Neural progenitor cell (in vitro differentiated cells): ENCODE measurements around the gene ATXN7. TPM values are rescaled to one million over a fixed set of nuclear protein-coding genes. Genes with fewer than 3 reads are reported as not detected.

Experiments used
- DNase-seq: peaks from one replicate; pipeline ENCODE4 v3.0.0-alpha.2; 2016; ENCODE audit warnings: low spot score
- H2AFZ ChIP-seq: fragments of 200-600 bp; sonication (generic); replicated peaks from 2 replicates; pipeline ENCODE4 v1.6.1; 2016; ENCODE audit warnings: antibody characterized with exemption
- H3F3A ChIP-seq: fragments of 200-600 bp; sonication (generic); 2 replicates; pipeline ENCODE4 v1.6.1; 2016; ENCODE audit warnings: antibody characterized with exemption, low read depth
- H3K27ac ChIP-seq: fragments of 200-600 bp; sonication (generic); 2 replicates; pipeline ENCODE4 v1.5.1; 2016; ENCODE audit warnings: mild to moderate bottlenecking
- H3K27me3 ChIP-seq: fragments of 200-600 bp; sonication (generic); 2 replicates; pipeline ENCODE4 v1.6.1; 2016; ENCODE audit warnings: mild to moderate bottlenecking, moderate library complexity
- H3K36me3 ChIP-seq: fragments of 200-600 bp; sonication (generic); 2 replicates; pipeline ENCODE4 v1.5.1; 2016
- H3K4me1 ChIP-seq: fragments of 200-600 bp; sonication (generic); 2 replicates; pipeline ENCODE4 v1.6.1; 2016; ENCODE audit warnings: mixed run types
- H3K4me2 ChIP-seq: fragments of 200-600 bp; sonication (generic); 2 replicates; pipeline ENCODE4 v1.6.1; 2016
- H3K4me3 ChIP-seq: fragments of 200-600 bp; sonication (generic); 2 replicates; pipeline ENCODE4 v1.5.1; 2016
- H3K79me2 ChIP-seq: fragments of 200-600 bp; sonication (generic); 2 replicates; pipeline ENCODE4 v1.6.1; 2016; ENCODE audit warnings: low read depth
- H3K9ac ChIP-seq: fragments of 200-600 bp; sonication (generic); 2 replicates; pipeline ENCODE4 v1.6.1; 2016
- H3K9me3 ChIP-seq: fragments of 200-600 bp; sonication (generic); 2 replicates; pipeline ENCODE4 v1.5.1; 2016; ENCODE audit warnings: low read depth
- H4K20me1 ChIP-seq: fragments of 200-600 bp; sonication (generic); 2 replicates; pipeline ENCODE4 v1.6.1; 2016; ENCODE audit warnings: low read depth
- H3K27ac Mint-ChIP-seq: 3 replicates; pipeline ENCODE4 v1.8.0; 2021; ENCODE audit warnings: mixed read lengths
- H3K27me3 Mint-ChIP-seq: 2 replicates; pipeline ENCODE4 v1.8.0; 2022; ENCODE audit warnings: low read depth, mild to moderate bottlenecking, inconsistent platforms, moderate library complexity, mixed read lengths; ENCODE audit not compliant: insufficient read depth
- H3K36me3 Mint-ChIP-seq: 3 replicates; pipeline ENCODE4 v1.8.0; 2021; ENCODE audit warnings: mixed read lengths
- H3K4me1 Mint-ChIP-seq: 3 replicates; pipeline ENCODE4 v1.8.0; 2021; ENCODE audit warnings: mixed read lengths
- H3K4me3 Mint-ChIP-seq: 3 replicates; pipeline ENCODE4 v1.8.0; 2021; ENCODE audit warnings: mild to moderate bottlenecking, moderate library complexity, mixed read lengths
- H3K9me3 Mint-ChIP-seq: 3 replicates; pipeline ENCODE4 v1.8.0; 2020; ENCODE audit warnings: mixed read lengths
- EZH2 ChIP-seq: fragments of 200-600 bp; sonication (generic); IDR thresholded peaks from 2 replicates; pipeline ENCODE4 v1.6.1; 2017; ENCODE audit warnings: antibody characterized with exemption, mild to moderate bottlenecking, moderate library complexity
- EZH2phosphoT487 ChIP-seq: fragments of 200-600 bp; sonication (generic); IDR thresholded peaks from 2 replicates; pipeline ENCODE4 v1.6.1; 2017; ENCODE audit warnings: antibody characterized with exemption
- total RNA-seq: library from RNA; depleted of rRNA; stranded (reverse); fragments of >200 nt; gene quantifications from 2 replicates; pipeline ENCODE4 v1.2.3, GENCODE V29; 2015; ENCODE audit warnings: low replicate concordance
- TF ChIP-seq, protein P1 (sequence below): fragments of 200-600 bp; sonication (generic); IDR thresholded peaks from 2 replicates; pipeline ENCODE4 v1.5.1; 2017; ENCODE audit warnings: antibody characterized with exemption, mild to moderate bottlenecking

ATXN7 gene
- total RNA-seq, 1 donor from 2014 or later, result 30.4 TPM

DNA sequence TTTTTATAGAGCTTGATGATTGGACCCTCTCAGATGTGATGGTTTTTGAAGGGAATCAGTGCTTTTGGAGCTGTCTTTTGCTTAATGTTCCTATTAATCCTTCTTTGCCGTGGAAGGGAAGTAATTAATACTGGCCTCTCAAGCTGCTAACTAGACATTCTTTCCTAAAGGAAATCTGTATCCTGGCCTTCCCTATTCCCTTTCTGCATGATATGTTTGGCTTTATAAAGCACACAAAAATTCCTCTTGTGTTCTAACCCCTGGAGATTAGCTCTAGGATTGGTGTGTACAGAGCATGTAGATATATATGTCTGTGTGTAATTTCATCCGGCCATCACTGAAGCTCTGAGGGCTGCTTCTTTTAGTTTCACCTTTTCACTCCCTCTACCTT is 6.9 kb downstream of the ATXN7 start:
- H3K9me3 Mint-ChIP-seq, result no peaks in the 10 kb centered on the region

DNA sequence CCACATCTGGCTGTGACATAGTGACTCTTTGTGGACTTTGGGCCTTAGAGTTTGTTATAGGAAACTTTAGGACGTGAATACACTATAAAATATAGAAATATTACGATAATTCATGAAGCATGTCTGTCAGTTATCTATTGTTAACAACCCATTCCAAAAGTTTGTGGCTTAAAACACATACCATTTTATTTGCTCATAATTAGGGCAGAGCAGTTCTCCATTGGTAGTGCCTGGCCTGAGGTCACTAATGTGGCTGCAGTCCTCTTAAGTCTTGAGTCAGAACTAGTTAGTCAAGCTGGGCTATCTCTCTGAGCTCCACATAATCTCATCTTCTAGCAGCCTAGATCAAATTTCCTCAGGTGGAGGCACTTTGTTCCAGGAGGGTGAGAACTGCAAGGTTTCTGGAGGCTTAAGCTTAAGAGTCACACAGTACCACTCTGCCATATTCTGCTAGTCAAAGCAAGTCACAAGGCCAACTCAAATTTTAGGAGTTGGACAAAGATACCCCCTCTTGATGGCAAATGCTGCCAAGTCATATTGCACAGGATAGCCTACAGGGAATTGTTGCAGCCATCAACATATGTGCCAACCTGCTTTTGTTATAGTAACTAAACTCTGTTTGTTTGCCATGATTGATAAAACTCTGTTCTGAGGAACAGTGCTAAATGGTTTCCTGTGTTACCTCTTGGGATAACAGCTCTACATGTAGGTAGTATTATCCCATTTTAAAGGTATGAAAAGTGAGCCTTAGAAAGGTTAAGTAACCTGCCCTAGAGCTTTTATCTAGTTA is 8.7 kb downstream of the ATXN7 start:
- H3K9me3 Mint-ChIP-seq, result no peaks in the 10 kb centered on the region
- H3K9me3 ChIP-seq, result no peaks in the 10 kb centered on the region
- no peaks in the 10 kb centered on the region for H3K36me3 ChIP-seq
- no peak overlapping the region for H3K4me3 Mint-ChIP-seq
- DNase-seq, result no peak
- no peak overlapping the region for H3K4me2 ChIP-seq
- H3K27ac ChIP-seq, result no peak overlapping the region
- H3K4me3 ChIP-seq, result no peak overlapping the region
- peaks cover 70% of the 10 kb centered on the region for H4K20me1 ChIP-seq
- H3K4me1 ChIP-seq, result peaks cover 18% of the 10 kb centered on the region
- no peak overlapping the region for H2AFZ ChIP-seq
- H3K9ac ChIP-seq, result no peak overlapping the region
- peaks cover 25% of the 10 kb centered on the region for H3K4me1 Mint-ChIP-seq
- no peak for TF ChIP-seq EZH2phosphoT487
- TF ChIP-seq, protein P1, sequence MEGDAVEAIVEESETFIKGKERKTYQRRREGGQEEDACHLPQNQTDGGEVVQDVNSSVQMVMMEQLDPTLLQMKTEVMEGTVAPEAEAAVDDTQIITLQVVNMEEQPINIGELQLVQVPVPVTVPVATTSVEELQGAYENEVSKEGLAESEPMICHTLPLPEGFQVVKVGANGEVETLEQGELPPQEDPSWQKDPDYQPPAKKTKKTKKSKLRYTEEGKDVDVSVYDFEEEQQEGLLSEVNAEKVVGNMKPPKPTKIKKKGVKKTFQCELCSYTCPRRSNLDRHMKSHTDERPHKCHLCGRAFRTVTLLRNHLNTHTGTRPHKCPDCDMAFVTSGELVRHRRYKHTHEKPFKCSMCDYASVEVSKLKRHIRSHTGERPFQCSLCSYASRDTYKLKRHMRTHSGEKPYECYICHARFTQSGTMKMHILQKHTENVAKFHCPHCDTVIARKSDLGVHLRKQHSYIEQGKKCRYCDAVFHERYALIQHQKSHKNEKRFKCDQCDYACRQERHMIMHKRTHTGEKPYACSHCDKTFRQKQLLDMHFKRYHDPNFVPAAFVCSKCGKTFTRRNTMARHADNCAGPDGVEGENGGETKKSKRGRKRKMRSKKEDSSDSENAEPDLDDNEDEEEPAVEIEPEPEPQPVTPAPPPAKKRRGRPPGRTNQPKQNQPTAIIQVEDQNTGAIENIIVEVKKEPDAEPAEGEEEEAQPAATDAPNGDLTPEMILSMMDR, result no peak
- peaks cover 3% of the 10 kb centered on the region for H3K27me3 Mint-ChIP-seq
- no peaks in the 10 kb centered on the region for H3F3A ChIP-seq
- no peaks in the 10 kb centered on the region for H3K27me3 ChIP-seq
- no peak overlapping the region for H3K27ac Mint-ChIP-seq
- peaks cover 5% of the 10 kb centered on the region for H3K36me3 Mint-ChIP-seq
- H3K79me2 ChIP-seq, result peaks cover 95% of the 10 kb centered on the region

More for the DNA sequence above, 6.9 kb downstream of the ATXN7 start:
- Histone ChIP-seq H2AFZ (no peak overlapping the region), H3K27me3 (no peaks in the 10 kb centered on the region), H3K79me2 (peaks cover 94% of the 10 kb centered on the region), H3K9me3 (no peaks in the 10 kb centered on the region), H3K27ac (no peak overlapping the region), H3K4me2 (no peak overlapping the region), H3F3A (no peaks in the 10 kb centered on the region), H3K36me3 (no peaks in the 10 kb centered on the region), H3K4me3 (no peak overlapping the region), H4K20me1 (peaks cover 55% of the 10 kb centered on the region), H3K4me1 (peaks cover 12% of the 10 kb centered on the region), H3K9ac (no peak overlapping the region)
- DNase-seq, result no peak
- Mint-ChIP-seq H3K36me3 (peaks cover 11% of the 10 kb centered on the region), H3K4me1 (peaks cover 9% of the 10 kb centered on the region), H3K27me3 (peaks cover 3% of the 10 kb centered on the region), H3K27ac (no peak overlapping the region), H3K4me3 (no peak overlapping the region)
- TF ChIP-seq EZH2 (no peak), EZH2phosphoT487 (no peak)
- TF ChIP-seq, protein P1, result no peak

- Mint-ChIP-seq H3K27me3 (no peaks in the 10 kb centered on the region), H3K9me3 (no peaks in the 10 kb centered on the region), H3K4me3 (no peak overlapping the region), H3K36me3 (peaks cover 5% of the 10 kb centered on the region), H3K4me1 (peaks cover 42% of the 10 kb centered on the region), H3K27ac (no peak overlapping the region)
- Histone ChIP-seq H3K36me3 (no peaks in the 10 kb centered on the region), H3K4me3 (no peak overlapping the region), H2AFZ (no peak overlapping the region), H3F3A (no peaks in the 10 kb centered on the region), H4K20me1 (peaks cover 83% of the 10 kb centered on the region), H3K27me3 (no peaks in the 10 kb centered on the region), H3K9ac (no peak overlapping the region), H3K9me3 (no peaks in the 10 kb centered on the region), H3K4me1 (peaks cover 32% of the 10 kb centered on the region), H3K79me2 (peaks cover 98% of the 10 kb centered on the region), H3K4me2 (no peak overlapping the region), H3K27ac (no peak overlapping the region)
- TF ChIP-seq EZH2phosphoT487, result no peak
- TF ChIP-seq EZH2, result no peak
- TF ChIP-seq, protein P1, result no peak
- DNase-seq, result no peak
Observed at GRCh38 chr3:63874769-63875168, 11.1 kb downstream of the ATXN7 start.
